AG09309 (cell line): ENCODE measurements around the gene DNAH11.
"Not testable (repeated sequence)": the region's sequence is repeated elsewhere in the genome, so short reads cannot be mapped to it uniquely, and the experiment has no call there.

Experiments
- DNase-seq: peaks from one replicate; pipeline ENCODE4 v3.0.0-alpha.2; 2010; ENCODE audit warnings: low read depth
- H3K4me3 ChIP-seq: 2 replicates; pipeline ENCODE4 v1.5.1; 2011; ENCODE audit warnings: mild to moderate bottlenecking, low read depth, low read length, moderate library complexity; ENCODE audit not compliant: control insufficient read depth
- CTCF ChIP-seq: IDR thresholded peaks from 2 replicates; pipeline ENCODE4 v1.5.1; 2011; ENCODE audit warnings: mild to moderate bottlenecking, low read depth, low read length, inconsistent platforms; ENCODE audit not compliant: insufficient read depth, control insufficient read depth; ENCODE audit errors: missing control alignments

The DNAH11 gene

DNA sequence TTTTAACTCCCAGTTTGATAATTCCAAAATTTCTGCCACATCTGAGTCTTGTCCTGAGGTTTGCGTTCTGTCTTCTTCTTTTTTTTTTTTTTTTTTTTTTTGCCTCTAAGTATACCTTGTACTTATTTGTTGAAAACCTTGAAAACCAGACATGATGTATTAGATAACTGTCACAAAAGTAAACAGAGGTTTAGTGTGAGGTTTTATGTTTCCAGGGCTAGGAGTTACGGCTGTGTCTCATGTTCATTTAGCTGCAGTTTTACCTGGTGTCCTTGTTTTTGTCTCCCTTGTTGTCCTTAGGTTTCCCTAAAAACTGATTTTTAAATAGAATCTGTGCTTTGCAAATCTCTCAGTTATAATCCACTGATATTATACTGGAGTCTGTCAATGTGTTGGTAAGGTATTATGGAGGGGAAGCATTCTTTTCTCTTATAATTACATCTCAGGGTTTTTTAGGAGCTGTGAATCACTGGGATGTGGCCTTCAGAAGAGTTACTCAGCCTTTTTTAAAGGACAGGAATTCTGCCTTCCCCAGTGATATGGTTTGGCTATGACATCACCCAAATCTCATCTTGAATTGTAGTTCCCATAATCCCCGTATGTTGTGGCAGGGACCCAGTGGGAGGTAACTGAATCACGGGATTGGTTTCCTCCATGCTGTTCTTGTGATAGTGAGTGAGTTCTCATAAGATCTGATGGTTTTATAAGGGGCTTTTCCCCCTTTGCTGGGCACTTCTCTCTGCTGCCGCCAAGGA, 307.9 kb downstream of the DNAH11 start:
- DNase-seq = peak; percentile 25
- H3K4me3 ChIP-seq = no peak overlapping the region
- no peak for TF ChIP-seq CTCF

DNA sequence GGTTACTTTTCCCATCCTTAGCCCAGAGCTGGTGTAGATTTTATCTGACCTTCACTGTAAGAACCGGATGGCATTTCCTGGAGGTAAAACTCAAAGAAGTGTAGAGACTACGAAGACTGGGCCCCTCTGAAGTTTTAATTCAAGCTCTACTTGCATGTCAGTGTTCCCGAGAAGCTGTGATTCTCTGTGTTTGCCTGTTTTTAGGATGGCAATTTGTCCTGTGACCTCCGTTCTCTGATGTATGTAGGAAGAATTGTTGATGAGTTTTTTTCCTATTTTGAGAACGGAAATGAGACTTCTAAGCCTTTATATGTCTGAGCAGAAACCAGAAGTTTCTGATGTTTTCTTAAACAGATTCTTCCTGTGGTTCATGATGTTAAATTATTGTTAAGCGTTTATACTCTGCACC, 308.7 kb downstream of the DNAH11 start:
- TF ChIP-seq CTCF = no peak
- no peak for DNase-seq
- no peak overlapping the region for H3K4me3 ChIP-seq

DNA sequence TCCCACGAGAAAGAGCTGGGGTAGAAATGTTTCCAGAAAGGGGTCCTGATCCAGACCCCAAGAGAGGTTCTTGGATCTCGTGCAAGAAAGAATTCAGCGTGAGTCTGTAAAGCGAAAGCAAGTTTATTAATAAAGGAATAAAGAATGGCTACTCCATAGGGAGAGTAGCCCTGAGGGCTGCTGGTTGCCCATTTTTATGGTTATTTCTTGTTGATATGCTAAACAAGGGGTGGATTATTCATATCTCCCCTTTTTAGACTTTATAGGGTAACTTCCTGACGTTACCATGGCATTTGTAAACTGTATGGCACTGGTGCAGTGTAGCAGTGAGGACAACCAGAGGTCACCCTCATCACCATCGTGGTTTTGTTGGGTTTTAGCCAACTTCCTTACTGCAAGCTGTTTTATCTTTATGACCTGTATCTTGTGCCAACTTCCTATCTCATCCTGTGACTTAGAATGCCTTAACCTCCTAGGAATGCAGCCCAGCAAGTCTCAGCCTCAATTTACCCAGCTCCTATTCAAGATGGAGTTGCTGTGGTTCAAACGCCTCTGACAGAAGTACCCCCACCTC, 322.9 kb downstream of the DNAH11 start:
- not testable (repeated sequence) for DNase-seq

DNA sequence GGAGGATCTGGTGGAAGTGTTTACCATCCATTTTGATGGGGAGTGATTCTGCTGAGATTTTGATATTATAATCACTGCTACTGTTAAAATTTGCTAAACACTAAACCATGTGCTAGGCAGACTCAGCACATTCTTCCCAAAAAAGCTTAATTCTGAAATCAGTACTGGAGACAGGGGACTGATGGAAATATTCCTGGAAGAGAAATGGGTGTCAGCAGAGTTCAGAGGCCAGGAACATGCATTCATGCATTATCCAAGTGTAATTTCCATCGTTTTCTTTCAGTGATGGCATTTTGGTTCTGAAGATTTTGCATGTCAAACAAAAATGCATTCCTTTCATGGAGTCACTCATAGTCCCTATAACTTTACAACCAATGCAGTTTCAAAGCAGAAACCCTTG, 323.9 kb downstream of the DNAH11 start:
- no peak overlapping the region for H3K4me3 ChIP-seq
- no peak for DNase-seq
- no peak for TF ChIP-seq CTCF

More for the DNA sequence above, 322.9 kb downstream of the DNAH11 start:
- H3K4me3 ChIP-seq = not testable (repeated sequence)

DNA sequence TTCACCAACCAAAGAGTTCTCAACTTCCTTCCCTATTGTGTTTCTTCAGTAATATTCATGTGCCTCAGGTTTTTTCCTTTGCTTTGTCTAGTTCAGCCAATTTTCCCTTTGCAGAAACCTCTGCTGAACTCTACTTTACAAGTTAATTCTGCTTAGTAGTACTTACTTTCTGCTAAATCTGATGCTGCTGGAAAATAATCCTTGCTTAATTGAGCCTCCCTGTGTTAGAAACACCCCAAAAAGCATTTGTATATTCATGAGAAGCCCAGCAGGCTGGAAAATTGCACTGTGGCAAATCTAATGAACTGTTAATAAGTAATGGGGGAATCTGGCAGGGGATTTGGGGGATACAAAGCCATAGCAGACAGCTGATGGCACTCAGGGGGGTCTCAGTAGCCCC, 324.4 kb downstream of the DNAH11 start:
- no peak for DNase-seq
- H3K4me3 ChIP-seq = no peak overlapping the region
- no peak for TF ChIP-seq CTCF

DNA sequence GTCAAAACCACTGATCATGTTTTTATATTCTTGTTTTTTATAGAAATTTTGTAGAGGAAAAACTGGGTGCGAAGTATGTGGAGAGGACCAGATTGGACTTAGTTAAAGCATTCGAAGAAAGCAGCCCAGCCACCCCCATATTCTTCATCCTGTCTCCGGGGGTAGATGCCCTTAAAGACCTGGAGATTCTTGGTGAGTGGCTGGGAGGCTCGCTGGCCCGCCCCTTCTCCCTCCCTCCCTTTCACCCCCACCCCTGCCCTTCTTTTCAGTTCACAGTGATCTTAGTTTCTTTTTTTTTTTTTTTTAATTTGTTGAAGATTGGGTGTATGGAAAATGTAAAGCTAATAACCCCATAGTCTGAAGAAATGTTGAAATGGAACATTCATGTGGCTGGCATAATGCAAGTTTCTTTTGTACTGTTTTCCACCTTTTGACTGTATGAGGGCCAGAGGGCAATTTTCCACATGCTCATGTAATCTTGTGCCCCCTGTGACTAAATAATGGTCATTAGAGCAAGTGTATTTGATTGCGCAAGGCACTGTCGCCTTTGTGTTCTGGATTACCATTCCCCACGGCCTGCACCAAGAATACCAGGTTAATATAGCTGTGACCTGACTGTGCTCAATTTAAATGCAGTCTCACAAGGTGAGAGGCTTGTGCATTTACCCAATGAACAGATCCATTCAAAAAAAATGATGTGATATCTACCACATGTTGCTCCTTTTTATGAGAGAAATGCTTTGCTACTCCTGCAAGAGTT, 325.2 kb downstream of the DNAH11 start:
- no peak overlapping the region for H3K4me3 ChIP-seq
- DNase-seq = no peak
- no peak for TF ChIP-seq CTCF

DNA sequence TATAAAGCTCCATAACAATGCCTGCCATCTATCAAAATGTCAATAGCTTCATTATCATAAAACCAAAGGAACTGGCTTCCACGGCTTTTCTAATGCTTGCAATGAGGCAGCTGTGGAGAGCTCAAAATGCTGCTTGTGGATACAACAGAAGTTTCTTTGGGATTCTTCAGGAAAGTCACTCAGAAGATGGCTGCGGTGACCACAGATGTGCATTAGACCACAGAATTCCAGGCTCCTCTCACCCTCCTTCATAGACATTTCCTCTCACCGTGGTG, 325.7 kb downstream of the DNAH11 start:
- no peak for DNase-seq
- TF ChIP-seq CTCF = no peak

More for the DNA sequence above, 325.7 kb downstream of the DNAH11 start:
- H3K4me3 ChIP-seq = no peak overlapping the region
